ENCODE results near the gene KRTAP12-2. TPM values are rescaled to one million over a fixed set of nuclear protein-coding genes. Genes with fewer than 3 reads are reported as not detected.

KRTAP12-2 gene
- total RNA-seq, 1 experiment from 2014 or later: not detected

Other genes with a start within 250 kb of the KRTAP12-2 start
- gene LRRC3, start 211.4 kb downstream of the KRTAP12-2 start, total RNA-seq (2021): 4.4 to 5.7 TPM (median 4.7 TPM) in 3 replicates
- gene KRTAP10-1, start 126.7 kb downstream of the KRTAP12-2 start, total RNA-seq (2021): not detected in 3 replicates
- 0.16 TPM in 1 of 3 replicates, not detected in the others for gene KRTAP10-2, start 115.4 kb downstream of the KRTAP12-2 start, total RNA-seq (2021)
- gene KRTAP10-3, start 108.1 kb downstream of the KRTAP12-2 start, total RNA-seq (2021): not detected in 3 replicates
- not detected in 3 replicates for gene KRTAP10-4, start 93.2 kb downstream of the KRTAP12-2 start, total RNA-seq (2021)
- not detected in 3 replicates for gene KRTAP10-5, start 86.3 kb downstream of the KRTAP12-2 start, total RNA-seq (2021)
- 0.17 TPM in 1 of 3 replicates, not detected in the others for gene KRTAP10-6, start 74.4 kb downstream of the KRTAP12-2 start, total RNA-seq (2021)
- not detected in 3 replicates for gene KRTAP10-7, start 66.3 kb downstream of the KRTAP12-2 start, total RNA-seq (2021)
- gene KRTAP10-8, start 54.8 kb downstream of the KRTAP12-2 start, total RNA-seq (2021): not detected in 3 replicates
- not detected in 3 replicates for gene KRTAP10-9, start 39.8 kb downstream of the KRTAP12-2 start, total RNA-seq (2021)
- gene KRTAP10-10, start 29.6 kb downstream of the KRTAP12-2 start, total RNA-seq (2021): not detected in 3 replicates
- gene KRTAP10-11, start 20.5 kb downstream of the KRTAP12-2 start, total RNA-seq (2021): not detected in 3 replicates
- gene KRTAP12-4, start 12.3 kb downstream of the KRTAP12-2 start, total RNA-seq (2021): 0.50 TPM in 1 of 3 replicates, not detected in the others
- gene KRTAP12-3, start 9.0 kb downstream of the KRTAP12-2 start, total RNA-seq (2021): not detected in 3 replicates
- gene KRTAP12-1, start 15.2 kb upstream of the KRTAP12-2 start, total RNA-seq (2021): 0.63 to 2.5 TPM (median 1.0 TPM) in 3 replicates
- gene KRTAP10-12, start 30.2 kb upstream of the KRTAP12-2 start, total RNA-seq (2021): not detected in 3 replicates
- gene TSPEAR, start 44.6 kb upstream of the KRTAP12-2 start, total RNA-seq (2021): 2.1 to 2.9 TPM (median 2.7 TPM) in 3 replicates
- 109 to 117 TPM (median 113 TPM) in 3 replicates for gene UBE2G2, start 134.9 kb upstream of the KRTAP12-2 start, total RNA-seq (2021)
- gene SUMO3, start 151.1 kb upstream of the KRTAP12-2 start, total RNA-seq (2021): 81.7 to 86.3 TPM (median 85.4 TPM) in 3 replicates
- 96.0 to 117 TPM (median 112 TPM) in 3 replicates for gene PTTG1IP, start 206.8 kb upstream of the KRTAP12-2 start, total RNA-seq (2021)